Upper lobe of left lung (tissue), 4 donors: ENCODE measurements around the gene PRKAA1.

Source experiments
- CTCF ChIP-seq, 6 experiments: fragments of 450-650 bp in 4 of 6; fragments of 200-600 bp in 2 of 6; sonication (generic) in 2 of 6; IDR thresholded peaks; one replicate each; pipeline ENCODE4 v1.5.1; 2016 to 2019; ENCODE audit warnings: antibody characterized with exemption in 6 of 6
- EP300 ChIP-seq, 4 donors: sonication (generic); formaldehyde crosslinking; IDR thresholded peaks; one replicate each; pipeline ENCODE4 v1.5.1; 2017; ENCODE audit warnings: antibody characterized with exemption in 4 of 4, control low read depth in 2 of 4
- POLR2A ChIP-seq, 4 donors: fragments of 450-650 bp; IDR thresholded peaks; one replicate each; pipeline ENCODE4 v1.5.1; 2016 to 2017; ENCODE audit warnings: antibody characterized with exemption in 4 of 4, mild to moderate bottlenecking in 2 of 4

- TF ChIP-seq POLR2A (IDR thresholded peaks at IDR 0.05) (no peak), CTCF (IDR thresholded peaks at IDR 0.05) (no peak), EP300 (IDR thresholded peaks at IDR 0.05) (no peak)
Observed at GRCh38 chr5:40733879-40734563, 64.2 kb downstream of the PRKAA1 start.
